Stimulated activated CD4-positive, alpha-beta T cell treated with anti-CD3 and anti-CD28 coated beads, Interleukin-15, amount 100 ng/mL, for 48 hours (primary cell): ENCODE results near the gene OSBP2.

Experiments
- DNase-seq, 2 donors: peaks; one replicate each; pipeline ENCODE4 v3.0.0-alpha.2; 2020; ENCODE audit warnings: low read depth in 2 of 2

The OSBP2 gene

DNA sequence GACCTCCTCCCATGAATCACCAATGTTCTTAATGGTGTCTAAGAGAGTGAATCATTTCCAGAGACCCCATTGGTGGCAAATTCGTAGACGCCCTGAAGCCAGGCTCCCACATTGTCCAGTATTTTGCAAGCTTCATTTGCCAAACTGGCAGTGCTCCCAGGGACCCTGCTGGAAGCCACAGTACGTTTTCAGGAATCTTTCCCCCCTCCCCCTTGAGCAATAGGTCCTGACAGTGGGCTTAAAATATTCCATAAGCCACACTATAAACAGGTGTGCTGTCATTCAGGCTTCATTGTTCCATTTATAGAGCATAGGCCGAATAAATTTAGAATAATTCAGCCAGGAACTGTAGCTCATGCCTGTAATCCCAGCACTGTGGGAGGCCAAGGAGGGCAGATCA lies 148.6 kb downstream of the OSBP2 start:
- no peak for DNase-seq

DNA sequence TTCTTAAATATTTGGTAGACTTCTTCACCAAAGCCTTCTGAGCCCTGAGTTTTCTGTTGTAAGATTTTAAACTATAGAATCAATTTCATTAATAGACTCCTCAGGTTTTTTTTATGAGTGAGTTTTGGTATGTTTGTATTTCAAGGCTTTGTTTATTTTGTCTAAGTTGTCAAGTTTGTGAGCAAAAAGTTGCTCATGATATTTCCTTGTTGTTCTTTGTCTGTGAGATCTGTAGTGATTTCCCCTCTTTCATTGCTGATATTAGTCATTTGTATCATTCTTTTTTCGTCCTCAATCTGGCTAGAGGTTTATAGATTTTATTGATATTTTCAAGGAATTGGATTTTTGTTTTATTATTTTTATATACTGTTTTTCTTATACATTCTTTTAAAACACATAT lies 152.9 kb downstream of the OSBP2 start:
- no peak for DNase-seq

DNA sequence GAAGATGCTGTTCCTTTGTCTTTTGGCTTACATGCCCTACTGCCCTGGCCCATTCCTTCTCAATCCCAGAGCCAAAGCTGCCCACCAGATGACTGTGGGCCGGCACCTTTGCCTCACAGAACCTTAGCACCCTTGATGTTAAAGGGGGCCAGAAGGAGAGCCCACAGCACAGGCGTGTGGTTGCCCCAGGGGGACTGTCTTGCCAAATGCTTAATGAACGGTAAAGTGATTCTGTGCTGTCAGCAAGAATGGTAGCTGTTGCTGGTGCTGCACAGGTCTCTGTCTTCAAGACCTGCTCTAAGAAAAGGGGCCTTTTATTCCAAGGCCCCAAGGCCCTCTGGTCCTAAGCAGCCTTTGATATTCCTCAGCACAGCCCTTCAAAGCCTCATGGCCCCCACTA lies 160.6 kb downstream of the OSBP2 start:
- no peak for DNase-seq

DNA sequence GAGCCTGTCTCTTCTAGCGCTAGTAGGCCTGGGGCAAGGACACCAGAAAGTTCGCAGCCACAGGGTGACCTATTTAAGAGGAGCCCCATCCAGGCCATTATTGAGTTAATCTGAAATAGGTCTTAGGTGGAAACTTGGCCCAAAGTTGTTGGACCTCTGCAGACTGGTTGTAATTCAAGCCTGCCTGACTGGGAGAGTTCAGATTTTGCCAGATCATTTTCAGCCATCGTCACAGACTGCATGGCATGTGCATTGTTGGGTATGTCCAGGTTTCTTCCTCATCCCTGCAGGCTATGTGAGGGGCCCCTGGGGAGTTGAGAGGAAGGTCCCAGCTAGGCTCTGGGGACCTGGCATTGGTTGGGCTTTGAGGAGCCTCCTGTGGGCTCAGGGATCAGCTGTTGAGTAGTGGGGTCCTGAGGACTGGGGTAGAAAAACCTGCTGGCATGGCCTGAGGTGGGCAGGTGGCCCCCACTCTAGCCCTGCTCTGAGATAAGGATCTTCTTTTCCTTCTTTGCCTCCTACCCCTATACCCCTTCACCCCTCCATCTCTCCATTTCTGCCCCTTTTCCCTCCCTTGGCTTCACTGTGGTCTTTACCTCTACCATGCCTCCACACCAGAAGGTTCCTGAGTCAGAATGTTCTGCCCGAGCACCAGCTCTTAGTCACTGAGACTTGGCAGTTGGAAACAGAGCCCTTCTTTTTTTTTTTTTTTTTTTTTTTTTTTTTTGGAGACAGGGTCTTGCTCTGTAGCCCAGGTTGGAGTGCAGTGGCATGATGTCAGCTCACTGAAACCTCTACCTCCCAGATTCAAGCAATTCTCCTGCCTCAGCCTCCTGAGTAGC lies 161.2 kb downstream of the OSBP2 start:
- no peak for DNase-seq

DNA sequence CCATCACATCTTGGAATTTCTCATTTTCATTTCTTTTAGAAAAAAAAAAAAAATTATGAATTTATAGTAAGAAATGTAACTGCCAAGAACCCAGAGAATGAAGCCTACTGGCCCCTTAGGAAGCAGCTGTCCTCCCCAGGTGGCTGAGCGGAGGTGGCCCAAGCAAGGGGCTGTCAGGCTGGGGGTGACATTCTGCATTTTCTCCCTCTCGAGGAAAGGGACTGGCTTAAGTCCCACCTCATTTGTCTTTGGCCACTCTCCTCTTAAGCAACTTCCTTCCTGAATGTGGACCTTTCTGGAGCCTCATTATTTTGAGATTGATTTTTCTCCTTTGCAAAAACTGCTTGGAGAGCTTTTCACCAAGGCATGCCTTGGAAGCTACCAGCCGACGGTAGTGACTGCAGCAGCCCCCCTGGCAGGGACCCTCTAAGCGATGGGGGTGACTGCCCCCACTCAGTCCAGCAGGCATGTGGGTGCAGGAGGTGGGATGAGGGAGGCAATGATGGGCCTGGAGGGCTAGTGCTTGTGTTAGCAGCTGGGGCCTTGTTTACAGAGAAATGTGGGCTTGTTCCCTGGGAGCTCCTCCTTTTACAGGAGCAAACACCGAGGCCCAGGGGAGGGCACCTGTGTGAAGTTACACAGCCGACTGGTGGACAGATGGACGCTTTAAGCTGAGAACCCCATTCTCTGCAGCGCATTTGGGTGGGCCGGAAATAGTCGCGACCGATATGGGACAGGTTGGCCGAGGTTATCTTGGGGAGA lies 162.2 kb downstream of the OSBP2 start:
- no peak for DNase-seq

DNA sequence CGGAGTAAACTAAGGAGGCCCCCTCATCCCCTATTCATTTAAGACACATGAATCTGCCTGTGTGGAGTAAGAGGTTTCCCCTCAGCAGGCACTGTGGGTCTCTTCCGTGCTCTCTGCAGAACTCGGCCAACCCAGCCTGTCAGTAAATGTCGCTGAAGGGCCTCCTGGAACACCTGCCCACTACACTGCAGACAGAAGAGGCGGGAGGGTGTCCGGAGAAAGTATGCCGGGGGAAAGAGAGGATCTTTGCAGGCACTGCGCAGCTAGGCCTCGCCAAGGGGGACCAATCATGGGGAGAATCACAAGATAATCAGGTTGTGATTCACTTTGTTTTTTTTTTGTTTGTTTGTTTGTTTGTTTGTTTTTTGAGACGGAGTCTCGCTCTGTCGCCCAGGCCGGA lies 163.1 kb downstream of the OSBP2 start:
- DNase-seq, result no peak

DNA sequence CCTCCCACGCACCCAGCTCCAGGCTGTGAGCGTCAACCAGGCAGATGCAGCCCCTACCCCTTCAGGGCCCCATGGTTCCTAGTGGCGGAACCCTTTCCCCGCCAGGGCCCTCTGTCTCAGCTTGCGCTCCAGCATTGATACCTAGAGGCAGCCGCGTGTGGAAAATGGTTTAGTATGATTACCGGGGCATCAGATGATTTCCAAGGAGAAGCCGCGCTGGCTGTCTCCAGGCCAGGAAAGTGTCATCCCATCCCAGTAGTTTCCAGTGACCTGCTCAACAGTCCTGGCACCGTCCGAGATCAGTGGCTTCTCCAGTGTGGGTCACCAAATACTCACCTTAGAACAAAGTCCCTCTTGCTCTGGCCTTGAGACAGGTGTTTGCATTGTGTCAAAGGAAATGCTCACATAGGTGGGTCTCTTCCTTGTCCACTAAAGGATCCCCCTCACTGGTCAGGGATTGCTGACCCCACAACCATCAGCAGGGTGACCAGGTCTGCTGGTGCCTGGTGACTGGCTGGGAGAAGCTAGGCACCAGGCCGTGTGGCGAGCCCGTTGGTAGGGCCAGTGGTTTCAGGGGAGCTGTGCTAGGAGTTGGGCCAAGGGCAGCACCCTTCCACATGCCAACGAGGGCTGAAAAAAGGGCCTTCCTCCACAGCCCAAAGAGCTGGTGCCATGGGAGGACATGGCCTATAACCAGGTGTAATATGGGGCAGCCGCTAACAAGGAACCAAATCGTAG lies 164.5 kb downstream of the OSBP2 start:
- no peak for DNase-seq

DNA sequence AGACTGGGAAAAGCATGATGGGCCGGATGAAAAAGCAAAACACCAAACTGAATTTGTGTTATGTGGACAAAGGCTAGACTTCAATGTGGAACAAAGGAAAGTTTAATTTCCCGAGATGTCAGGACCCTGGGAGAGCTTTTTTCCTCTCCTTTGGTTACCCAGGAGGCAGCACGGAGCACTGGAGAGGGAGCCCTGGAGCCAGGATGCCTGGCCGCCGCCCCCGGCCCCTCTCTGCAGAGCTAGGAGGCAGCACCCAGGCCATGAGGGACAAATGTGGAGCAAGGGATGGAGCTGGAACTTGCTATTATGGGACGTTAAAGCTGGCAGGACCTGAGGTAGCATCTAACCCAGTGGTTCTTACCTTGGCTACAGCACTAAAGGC lies 165.0 kb downstream of the OSBP2 start:
- no peak for DNase-seq

DNA sequence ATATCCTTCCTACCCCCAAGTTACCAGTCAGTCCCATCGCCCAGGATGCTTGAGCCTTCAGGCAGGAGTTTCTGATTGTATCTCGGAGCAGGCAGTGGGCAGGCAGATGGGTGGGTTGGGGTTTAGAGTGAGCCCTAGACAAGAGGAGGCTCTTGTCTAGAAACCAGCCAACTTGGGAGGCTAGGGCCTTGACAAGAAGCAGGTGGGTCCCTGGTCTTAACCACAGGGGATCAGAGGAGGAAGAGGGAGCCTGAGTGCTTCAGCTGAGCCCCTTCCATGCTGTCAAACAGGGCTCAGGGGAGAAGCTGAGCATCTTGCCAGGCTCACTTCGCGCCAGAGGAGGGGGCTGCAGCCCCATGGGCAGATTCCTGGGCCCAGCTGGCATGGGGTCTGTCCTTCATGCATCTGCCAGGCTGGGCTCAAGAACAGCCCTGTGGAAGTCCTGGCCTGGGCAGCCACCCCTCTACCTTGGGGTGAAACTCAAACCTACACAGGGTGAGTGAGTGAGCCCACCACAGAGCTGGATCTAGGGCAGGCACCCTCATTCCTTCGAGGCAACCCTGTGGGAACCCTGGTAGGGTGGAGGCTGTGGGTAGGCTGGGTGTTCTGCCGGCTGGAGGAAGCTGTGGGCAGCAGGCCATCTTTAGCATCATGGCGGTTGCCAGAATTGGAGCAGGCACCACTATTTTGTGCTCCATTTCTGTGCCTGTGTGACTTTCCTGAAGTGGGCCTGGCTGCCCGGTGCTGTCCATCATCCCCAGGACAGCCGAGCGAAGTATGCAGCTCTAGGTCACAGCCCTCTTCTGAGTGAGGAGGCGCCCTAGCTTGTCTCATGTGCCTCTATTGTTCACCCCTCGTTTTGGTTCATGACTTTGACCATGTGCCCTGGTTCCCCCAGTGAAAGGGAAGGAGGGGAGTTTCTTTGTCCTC lies 165.8 kb downstream of the OSBP2 start:
- DNase-seq, result no peak

DNA sequence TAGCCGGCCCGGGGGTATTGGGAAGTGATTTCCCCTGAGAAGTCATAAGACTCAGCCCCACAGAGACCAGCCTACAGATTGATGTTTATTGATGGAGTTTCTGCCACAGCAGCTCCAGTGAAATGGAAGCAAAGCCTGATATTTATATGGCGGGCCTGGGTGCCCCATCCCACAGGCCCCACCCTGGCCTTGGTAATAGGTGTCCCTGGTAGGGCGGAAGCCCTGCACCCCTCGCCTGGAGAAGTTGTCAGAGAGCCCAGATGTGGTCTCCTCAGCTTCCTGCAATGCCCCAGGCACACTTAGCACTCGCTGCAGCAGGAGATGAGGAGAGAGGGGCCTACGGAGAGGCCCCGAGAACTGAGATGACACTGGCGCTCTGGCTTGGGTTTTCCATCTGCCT lies 166.5 kb downstream of the OSBP2 start:
- no peak for DNase-seq

DNA sequence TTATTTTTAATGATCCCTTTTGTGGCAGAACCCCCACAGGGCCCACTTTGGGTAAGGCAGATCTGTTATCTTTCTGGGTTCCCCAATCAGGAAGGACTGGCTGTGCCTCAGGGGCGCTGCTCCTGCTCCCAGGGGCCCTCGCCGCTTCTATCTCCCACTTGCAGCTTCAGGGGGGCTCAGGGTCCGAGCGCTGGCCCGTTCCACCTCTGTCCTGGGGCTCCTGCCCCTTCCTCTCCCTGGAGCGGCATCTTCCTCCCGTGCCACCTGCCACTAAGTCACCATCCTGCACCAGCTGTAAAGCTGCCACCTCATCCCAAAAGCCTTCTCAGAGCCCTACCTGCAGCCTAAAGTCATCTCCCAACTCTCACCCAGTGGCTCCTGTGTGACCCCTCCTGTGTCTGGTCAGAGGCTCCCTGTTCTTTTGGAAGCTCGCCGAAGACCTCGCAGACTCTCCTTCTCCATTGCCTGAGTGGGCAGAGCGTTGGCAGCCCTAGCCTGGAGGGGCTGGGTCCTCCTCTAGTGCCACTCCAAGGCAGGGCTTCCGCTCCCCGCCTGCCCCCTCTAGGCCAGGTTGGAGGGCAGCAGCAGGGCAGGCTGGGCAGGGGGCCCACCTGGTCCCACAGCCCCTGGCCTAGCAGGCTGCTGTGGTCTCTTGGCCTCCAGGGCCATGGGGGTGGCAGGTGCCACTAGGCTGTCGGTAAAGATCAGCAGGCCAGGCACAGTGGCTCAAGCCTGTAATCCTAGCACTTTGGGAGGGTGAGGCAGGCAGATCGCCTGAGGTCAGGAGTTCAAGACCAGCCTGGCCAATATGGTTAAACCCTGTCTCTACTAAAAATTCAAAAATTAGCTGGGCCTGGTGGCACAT lies 167.2 kb downstream of the OSBP2 start:
- no peak for DNase-seq

DNA sequence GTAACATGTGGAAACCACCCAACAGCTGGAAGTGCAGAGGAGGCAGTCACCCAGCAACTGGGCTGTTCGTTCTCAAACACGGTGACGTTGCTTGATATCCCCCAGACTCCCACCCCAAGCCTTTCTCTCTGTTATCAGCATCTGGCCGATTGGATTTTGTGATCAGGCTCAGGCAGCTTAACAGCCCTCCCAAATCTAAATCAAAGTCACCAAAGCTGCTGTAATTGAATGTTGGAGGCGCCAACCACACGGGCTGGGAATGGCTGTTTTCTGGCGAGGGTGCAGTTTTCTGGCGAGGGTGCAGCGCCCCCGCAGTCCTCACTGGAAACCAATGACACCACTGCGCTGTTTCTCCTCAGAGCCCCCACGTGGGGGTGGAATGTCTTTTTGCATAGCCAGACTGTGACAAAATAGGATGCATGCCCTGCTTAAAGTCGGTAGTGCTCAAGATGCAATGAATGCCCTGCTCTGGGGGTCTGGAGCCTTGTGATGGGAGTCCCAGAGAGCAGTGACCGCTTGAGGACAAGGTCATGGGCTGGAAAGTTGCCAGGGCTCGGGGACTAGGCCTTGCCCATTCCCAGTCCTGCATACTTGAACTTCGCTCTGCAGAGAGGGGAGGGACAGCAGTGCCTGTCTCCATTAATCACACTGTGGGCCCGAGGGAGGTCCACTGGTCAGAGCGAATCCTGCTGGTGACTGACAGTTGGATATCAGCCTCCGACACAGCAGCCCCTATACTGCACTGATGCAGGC lies 168.6 kb downstream of the OSBP2 start:
- no peak for DNase-seq

DNA sequence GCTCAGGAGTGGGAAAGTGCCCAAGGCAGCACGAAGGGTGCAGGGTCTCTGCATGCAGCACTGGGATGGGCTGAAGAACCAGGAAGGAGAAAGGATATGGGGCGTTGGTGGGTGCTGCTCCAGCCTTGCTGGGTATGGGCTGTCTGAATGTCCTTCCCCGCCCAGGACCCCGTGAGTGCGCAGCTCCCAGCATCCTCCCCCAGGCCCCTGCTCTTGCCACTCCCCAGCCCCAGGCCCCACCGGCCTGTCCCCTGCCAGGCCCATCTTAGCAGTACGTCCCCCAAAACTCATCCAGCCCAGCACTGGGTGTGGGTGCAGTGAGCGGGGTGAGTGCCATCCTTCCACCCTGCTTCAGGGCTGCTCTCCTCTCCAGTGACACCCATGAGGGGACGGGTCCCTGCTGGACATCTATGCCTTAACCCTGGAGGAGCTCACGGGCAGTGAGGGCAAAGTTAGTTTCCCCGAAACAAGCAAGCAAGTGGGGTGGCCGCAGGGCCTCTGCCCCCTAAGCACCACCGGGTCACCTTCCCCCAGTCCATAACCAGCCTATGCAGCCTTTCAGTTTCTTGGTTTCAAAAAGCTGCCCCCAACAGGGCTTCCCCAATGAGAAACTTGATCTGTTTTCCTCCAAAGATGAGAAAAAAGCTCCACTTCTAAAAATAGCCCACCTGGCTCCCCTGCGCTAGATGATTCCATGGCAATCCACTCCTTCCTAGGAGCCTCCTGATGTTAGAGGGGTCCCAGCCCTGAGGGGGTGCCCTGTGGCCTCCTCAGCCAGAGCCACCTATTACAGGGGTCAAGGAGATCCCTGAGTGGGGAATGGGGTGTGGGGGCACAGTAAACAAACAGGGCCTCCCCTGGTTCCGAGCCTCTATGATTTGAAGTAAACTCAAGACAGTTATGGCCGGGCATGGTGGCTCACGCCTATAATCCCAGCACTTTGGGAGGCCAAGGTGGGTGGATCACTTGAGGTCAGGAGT lies 170.1 kb downstream of the OSBP2 start:
- no peak for DNase-seq

DNA sequence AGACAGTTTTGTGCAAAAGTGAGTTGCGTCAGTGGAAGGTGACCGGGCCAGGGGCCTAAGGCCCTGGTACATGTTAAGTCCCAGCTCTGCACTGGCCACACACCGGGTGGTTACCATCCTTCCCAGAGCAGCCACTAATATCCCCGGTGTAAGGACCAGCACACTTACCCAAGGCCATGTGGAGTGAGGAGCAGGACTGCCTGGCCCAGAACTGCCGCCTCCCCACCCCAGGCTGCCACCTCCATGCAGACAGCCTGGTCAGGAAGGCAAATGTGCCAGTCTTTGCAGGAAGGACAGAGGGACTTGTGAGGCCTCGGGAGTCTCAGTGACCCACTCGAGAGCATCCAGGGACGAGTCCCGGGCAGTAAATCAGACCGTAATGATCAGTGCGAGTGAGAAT lies 171.0 kb downstream of the OSBP2 start:
- no peak for DNase-seq

DNA sequence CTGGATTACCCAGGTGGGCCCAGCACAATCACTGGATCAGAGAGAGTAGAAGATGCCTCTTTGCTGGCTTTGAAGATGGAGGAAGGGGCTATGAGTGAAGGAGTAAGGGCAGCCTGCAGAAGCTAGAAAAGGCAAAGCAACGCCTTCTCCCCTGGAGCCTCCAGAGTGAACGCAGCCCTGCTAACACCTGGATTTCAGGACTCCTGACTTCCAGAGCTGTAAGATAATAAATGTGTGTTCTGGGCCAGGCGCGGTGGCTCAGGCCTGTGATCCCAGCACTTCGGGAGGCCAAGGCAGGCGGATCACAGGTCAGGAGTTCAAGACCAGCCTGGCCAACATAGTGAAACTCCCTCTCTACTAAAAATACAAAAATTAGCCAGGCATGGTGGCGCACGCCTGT lies 171.5 kb downstream of the OSBP2 start:
- no peak for DNase-seq

DNA sequence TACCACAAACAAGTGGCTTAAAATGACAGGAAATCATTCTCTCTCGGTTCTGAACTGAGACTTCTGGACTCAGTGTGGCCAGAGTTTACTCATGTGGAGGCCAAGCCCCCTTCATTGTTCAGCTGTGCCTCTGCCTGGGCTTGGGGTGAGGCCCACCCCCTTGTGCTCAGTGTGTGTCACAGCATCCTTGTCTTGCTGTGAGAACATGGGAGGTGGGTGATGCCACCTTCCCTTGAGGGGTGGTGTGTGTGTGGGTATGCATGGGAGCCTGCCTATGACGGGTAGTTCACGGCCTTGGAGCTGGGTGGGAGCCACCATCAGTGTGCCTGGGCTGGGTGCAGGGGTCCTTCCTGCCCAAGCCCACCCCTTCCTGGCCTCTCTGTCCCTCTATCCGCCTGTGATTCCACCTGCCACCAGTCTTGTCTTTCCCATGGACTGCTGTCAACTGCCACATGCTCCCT lies 172.2 kb downstream of the OSBP2 start:
- DNase-seq, result no peak

DNA sequence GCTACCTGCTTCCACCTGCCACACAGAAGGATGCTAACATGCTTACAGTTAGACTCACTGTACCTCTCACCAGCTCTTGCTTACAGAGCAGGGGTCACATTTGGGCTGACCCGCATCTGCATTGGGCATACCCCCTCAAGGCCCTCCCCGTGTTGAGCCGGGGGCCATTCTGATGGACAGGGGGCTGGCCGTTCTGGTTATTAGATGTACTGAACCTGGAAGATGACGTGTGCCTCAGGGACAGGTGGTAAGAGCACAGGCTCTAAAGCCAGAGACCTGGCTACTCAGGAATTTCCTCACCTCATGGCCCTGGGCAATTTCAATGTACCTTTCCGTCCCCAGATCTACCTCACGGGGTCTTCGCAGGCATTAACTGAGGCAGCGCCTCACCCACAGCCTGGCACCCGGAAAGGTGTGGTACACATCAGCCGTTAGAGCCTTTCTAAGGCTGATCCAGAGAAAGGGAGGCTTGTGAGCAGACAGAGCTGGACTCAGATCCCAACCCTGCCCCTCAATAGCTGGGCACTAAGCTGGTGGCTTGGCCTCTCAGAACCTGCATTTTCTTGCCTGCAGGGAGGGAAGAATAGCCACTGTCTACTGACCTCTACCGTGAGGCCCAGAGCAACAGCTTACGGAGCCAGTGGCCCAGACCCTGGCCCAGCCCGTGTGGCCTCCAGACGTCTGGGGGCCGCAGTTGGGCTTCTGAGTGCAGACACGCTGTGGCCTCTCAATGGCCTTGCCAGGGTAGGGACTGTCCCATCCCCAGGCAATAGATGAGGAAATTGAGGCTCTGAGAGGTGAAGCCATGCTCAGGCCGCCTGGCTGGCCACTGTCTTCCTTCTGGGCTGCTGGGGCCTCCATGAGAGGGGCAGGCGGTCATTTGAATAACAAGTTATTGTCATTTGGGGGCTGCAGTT lies 173.3 kb downstream of the OSBP2 start:
- no peak for DNase-seq
